ENCODE measurements around the gene DHX8. TPM values are rescaled to one million over a fixed set of nuclear protein-coding genes. Genes with fewer than 3 reads are reported as not detected.

Gene DHX8
- total RNA-seq, 1 donor from 2014 or later: 134 TPM

DNA sequence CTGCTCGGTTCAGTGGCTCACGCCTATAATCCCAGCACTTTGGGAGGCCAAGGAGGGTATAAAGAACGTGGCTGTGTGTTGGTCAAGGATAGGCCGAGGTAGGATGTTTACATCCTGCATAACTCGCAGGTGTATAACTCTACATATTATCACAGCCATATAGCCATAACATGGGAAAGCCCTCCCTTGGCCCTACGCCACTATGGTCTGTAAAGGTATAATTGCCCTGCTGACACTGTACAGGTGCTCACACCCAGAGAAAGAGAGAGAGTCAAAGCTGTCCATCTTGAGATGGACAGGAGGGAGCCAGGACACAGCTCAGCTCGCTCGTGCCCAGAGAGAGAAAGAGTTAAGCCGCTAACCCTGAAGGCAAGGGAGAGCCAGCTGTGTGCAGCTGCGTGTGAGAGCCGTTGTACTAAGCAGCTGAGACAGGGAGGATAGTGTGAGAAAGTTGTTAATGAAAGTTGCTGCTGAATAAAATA, 30.4 kb upstream of the DHX8 start:
- TF ChIP-seq EZH2phosphoT487 (IDR thresholded peaks at IDR 0.05) (no peak), EZH2 (IDR thresholded peaks at IDR 0.05) (no peak)
- TF ChIP-seq, protein P1, sequence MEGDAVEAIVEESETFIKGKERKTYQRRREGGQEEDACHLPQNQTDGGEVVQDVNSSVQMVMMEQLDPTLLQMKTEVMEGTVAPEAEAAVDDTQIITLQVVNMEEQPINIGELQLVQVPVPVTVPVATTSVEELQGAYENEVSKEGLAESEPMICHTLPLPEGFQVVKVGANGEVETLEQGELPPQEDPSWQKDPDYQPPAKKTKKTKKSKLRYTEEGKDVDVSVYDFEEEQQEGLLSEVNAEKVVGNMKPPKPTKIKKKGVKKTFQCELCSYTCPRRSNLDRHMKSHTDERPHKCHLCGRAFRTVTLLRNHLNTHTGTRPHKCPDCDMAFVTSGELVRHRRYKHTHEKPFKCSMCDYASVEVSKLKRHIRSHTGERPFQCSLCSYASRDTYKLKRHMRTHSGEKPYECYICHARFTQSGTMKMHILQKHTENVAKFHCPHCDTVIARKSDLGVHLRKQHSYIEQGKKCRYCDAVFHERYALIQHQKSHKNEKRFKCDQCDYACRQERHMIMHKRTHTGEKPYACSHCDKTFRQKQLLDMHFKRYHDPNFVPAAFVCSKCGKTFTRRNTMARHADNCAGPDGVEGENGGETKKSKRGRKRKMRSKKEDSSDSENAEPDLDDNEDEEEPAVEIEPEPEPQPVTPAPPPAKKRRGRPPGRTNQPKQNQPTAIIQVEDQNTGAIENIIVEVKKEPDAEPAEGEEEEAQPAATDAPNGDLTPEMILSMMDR (IDR thresholded peaks at IDR 0.05): no peak
- no peaks in the 10 kb centered on the region for H3K9me3 ChIP-seq (ENCODE audit: low read depth)
- no peaks in the 10 kb centered on the region for H3K36me3 ChIP-seq
- Mint-ChIP-seq H3K4me1 (peaks cover 22% of the 10 kb centered on the region), H3K27me3 (ENCODE audit: insufficient read depth, low read depth) (peaks cover 17% of the 10 kb centered on the region), H3K36me3 (no peaks in the 10 kb centered on the region), H3K9me3 (peaks cover 15% of the 10 kb centered on the region), H3K27ac (peak overlapping the region; percentile 61), H3K4me3 (peak overlapping the region; percentile 61)
- H4K20me1 ChIP-seq (ENCODE audit: low read depth): no peaks in the 10 kb centered on the region
- H3K27ac ChIP-seq: no peak overlapping the region
- H2AFZ ChIP-seq (replicated peaks): no peak overlapping the region
- no peak overlapping the region for H3K4me3 ChIP-seq
- peak; percentile 16 for DNase-seq (ENCODE audit: low spot score)
- peaks cover 2% of the 10 kb centered on the region for H3K4me1 ChIP-seq
- H3K9ac ChIP-seq: no peak overlapping the region
- H3F3A ChIP-seq (ENCODE audit: low read depth): peaks cover 3% of the 10 kb centered on the region
- H3K4me2 ChIP-seq: no peak overlapping the region
- H3K27me3 ChIP-seq: no peaks in the 10 kb centered on the region
- H3K79me2 ChIP-seq (ENCODE audit: low read depth): no peaks in the 10 kb centered on the region

DNA sequence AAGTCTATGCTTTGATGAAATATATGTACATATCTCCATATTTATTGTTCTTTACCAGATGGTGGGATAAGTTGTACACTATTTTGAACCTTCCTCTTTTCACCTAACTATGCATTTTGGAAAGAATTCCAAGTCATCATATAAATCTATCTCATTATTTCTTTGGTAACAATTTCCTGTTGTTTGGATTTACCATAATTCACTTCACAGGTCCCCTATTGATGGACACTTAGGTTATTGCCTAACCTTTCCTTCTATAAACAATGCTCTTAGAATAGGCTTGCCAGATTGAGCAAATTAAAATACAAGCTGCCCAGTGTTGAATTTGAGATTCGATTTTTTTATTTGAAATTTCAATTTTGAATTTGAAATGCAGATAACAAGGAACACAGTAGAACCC, 28.9 kb upstream of the DHX8 start:
- H3K9me3 Mint-ChIP-seq: peaks cover 15% of the 10 kb centered on the region
- no peak overlapping the region for H3K27ac Mint-ChIP-seq
- Histone ChIP-seq H3K9ac (no peak overlapping the region), H3K27me3 (no peaks in the 10 kb centered on the region), H4K20me1 (ENCODE audit: low read depth) (no peaks in the 10 kb centered on the region), H3K27ac (no peak overlapping the region), H3K4me3 (no peak overlapping the region), H3F3A (ENCODE audit: low read depth) (peaks cover 7% of the 10 kb centered on the region), H3K79me2 (ENCODE audit: low read depth) (no peaks in the 10 kb centered on the region), H3K36me3 (no peaks in the 10 kb centered on the region), H3K4me2 (no peak overlapping the region), H3K4me1 (peaks cover 5% of the 10 kb centered on the region), H3K9me3 (ENCODE audit: low read depth) (no peaks in the 10 kb centered on the region), H2AFZ (replicated peaks) (no peak overlapping the region)
- no peaks in the 10 kb centered on the region for H3K36me3 Mint-ChIP-seq
- H3K4me1 Mint-ChIP-seq: peaks cover 19% of the 10 kb centered on the region
- peaks cover 9% of the 10 kb centered on the region for H3K27me3 Mint-ChIP-seq (ENCODE audit: insufficient read depth, low read depth)
- H3K4me3 Mint-ChIP-seq: no peak overlapping the region
- DNase-seq (ENCODE audit: low spot score): no peak
- TF ChIP-seq, protein P1 (IDR thresholded peaks at IDR 0.05): no peak
- TF ChIP-seq EZH2phosphoT487 (IDR thresholded peaks at IDR 0.05) (no peak), EZH2 (IDR thresholded peaks at IDR 0.05) (no peak)

DNA sequence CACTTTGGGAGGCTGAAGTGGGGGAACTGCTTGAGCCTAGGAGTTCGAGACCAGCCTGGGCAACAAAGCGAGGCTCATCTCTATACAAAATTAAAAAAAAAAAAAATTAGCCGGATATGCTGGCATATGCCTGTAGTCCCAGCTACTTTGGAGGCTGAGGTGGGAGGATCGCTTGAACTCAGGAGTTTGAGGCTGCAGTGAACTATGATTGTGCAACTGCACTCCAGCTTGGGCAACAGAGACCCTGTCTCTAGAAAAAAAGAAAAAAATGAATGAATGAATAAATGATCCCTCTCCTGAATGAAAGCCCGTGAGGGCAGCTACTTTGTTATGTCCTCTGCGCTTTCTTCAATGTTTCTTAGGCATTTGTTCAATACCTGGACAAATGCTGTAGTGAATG, 27.7 kb upstream of the DHX8 start:
- TF ChIP-seq, protein P1 (IDR thresholded peaks at IDR 0.05): no peak
- no peak for TF ChIP-seq EZH2 (IDR thresholded peaks at IDR 0.05)
- no peak for TF ChIP-seq EZH2phosphoT487 (IDR thresholded peaks at IDR 0.05)
- Mint-ChIP-seq H3K27ac (no peak overlapping the region), H3K27me3 (ENCODE audit: insufficient read depth, low read depth) (peaks cover 8% of the 10 kb centered on the region), H3K4me1 (peaks cover 17% of the 10 kb centered on the region), H3K36me3 (no peaks in the 10 kb centered on the region), H3K4me3 (no peak overlapping the region), H3K9me3 (peaks cover 9% of the 10 kb centered on the region)
- Histone ChIP-seq H3K79me2 (ENCODE audit: low read depth) (no peaks in the 10 kb centered on the region), H3K4me3 (no peak overlapping the region), H3K9me3 (ENCODE audit: low read depth) (no peaks in the 10 kb centered on the region), H3K9ac (no peak overlapping the region), H3K4me2 (no peak overlapping the region), H3F3A (ENCODE audit: low read depth) (peaks cover 7% of the 10 kb centered on the region), H2AFZ (replicated peaks) (peak overlapping the region; percentile 34), H4K20me1 (ENCODE audit: low read depth) (no peaks in the 10 kb centered on the region), H3K27ac (no peak overlapping the region), H3K4me1 (peaks cover 5% of the 10 kb centered on the region), H3K36me3 (no peaks in the 10 kb centered on the region), H3K27me3 (no peaks in the 10 kb centered on the region)
- DNase-seq (ENCODE audit: low spot score): no peak

Data from neural progenitor cell (in vitro differentiated cells).